GM19455 (cell line): ENCODE measurements around the gene PLEKHA1.

Experiments used
- ATAC-seq: cut with Tn5 transposase; IDR thresholded peaks from one replicate; pipeline ENCODE4 v1.9.1; 2021; ENCODE audit not compliant: unreplicated experiment

The PLEKHA1 gene

GRCh38 chr10:122420624-122421007 lies 46.1 kb downstream of the PLEKHA1 start:
- no peak for ATAC-seq

- ATAC-seq = no peak
These were observed 46.6 kb downstream of the PLEKHA1 start for GRCh38 chr10:122421054-122421625.

- ATAC-seq = no peak
These were observed 47.2 kb downstream of the PLEKHA1 start for GRCh38 chr10:122421742-122422141.

- ATAC-seq = no peak
These were observed 47.9 kb downstream of the PLEKHA1 start for GRCh38 chr10:122422266-122422989.

- no peak for ATAC-seq
These were observed 49.6 kb downstream of the PLEKHA1 start for GRCh38 chr10:122424059-122424458.

- ATAC-seq = no peak
These were observed 52.3 kb downstream of the PLEKHA1 start for GRCh38 chr10:122426829-122427228.

- ATAC-seq = no peak
These were observed 52.8 kb downstream of the PLEKHA1 start for GRCh38 chr10:122427280-122427679.

GRCh38 chr10:122435212-122435827 lies 60.8 kb downstream of the PLEKHA1 start:
- no peak for ATAC-seq

GRCh38 chr10:122441961-122442360 lies 67.5 kb downstream of the PLEKHA1 start:
- ATAC-seq = no peak

GRCh38 chr10:122445469-122445868 lies 71.0 kb downstream of the PLEKHA1 start:
- ATAC-seq = no peak

GRCh38 chr10:122445904-122446303 lies 71.4 kb downstream of the PLEKHA1 start:
- no peak for ATAC-seq

GRCh38 chr10:122446668-122447423 lies 72.3 kb downstream of the PLEKHA1 start:
- no peak for ATAC-seq

GRCh38 chr10:122448600-122448999 lies 74.1 kb downstream of the PLEKHA1 start:
- ATAC-seq = no peak

- ATAC-seq = no peak
These were observed 74.6 kb downstream of the PLEKHA1 start for GRCh38 chr10:122449153-122449552.

GRCh38 chr10:122450353-122450990 lies 76.0 kb downstream of the PLEKHA1 start:
- no peak for ATAC-seq

- no peak for ATAC-seq
These were observed 79.6 kb downstream of the PLEKHA1 start for GRCh38 chr10:122454071-122454470.

GRCh38 chr10:122454603-122455080 lies 80.1 kb downstream of the PLEKHA1 start, which contains the start of gene ARMS2:
Gene ARMS2, plus strand, starts transcription at chr10:122454653. Its CDS starts 75 bp downstream, at chr10:122454728.
- no peak for ATAC-seq

- ATAC-seq = no peak
These were observed 81.0 kb downstream of the PLEKHA1 start for GRCh38 chr10:122455376-122456079.

- no peak for ATAC-seq
These were observed 83.4 kb downstream of the PLEKHA1 start for GRCh38 chr10:122457934-122458333.

GRCh38 chr10:122458693-122459092 lies 84.2 kb downstream of the PLEKHA1 start:
- no peak for ATAC-seq
